Tibial nerve (tissue), 4 donors: ENCODE measurements around the gene IQSEC1.

Experiments used
- EP300 ChIP-seq, 2 donors: sonication (generic); formaldehyde crosslinking; IDR thresholded peaks; one replicate each; pipeline ENCODE4 v1.6.1; 2017; ENCODE audit warnings: antibody characterized with exemption in 2 of 2, mild to moderate bottlenecking in 1 of 2
- TF ChIP-seq, protein P1 (sequence below), 5 experiments: fragments of 200-600 bp in 3 of 5; fragments of 450-650 bp in 2 of 5; sonication (generic) in 3 of 5; IDR thresholded peaks; one replicate each; pipeline ENCODE4 v1.5.1; 2016 to 2019; ENCODE audit warnings: antibody characterized with exemption in 5 of 5, mild to moderate bottlenecking in 3 of 5, moderate library complexity in 2 of 5

DNA sequence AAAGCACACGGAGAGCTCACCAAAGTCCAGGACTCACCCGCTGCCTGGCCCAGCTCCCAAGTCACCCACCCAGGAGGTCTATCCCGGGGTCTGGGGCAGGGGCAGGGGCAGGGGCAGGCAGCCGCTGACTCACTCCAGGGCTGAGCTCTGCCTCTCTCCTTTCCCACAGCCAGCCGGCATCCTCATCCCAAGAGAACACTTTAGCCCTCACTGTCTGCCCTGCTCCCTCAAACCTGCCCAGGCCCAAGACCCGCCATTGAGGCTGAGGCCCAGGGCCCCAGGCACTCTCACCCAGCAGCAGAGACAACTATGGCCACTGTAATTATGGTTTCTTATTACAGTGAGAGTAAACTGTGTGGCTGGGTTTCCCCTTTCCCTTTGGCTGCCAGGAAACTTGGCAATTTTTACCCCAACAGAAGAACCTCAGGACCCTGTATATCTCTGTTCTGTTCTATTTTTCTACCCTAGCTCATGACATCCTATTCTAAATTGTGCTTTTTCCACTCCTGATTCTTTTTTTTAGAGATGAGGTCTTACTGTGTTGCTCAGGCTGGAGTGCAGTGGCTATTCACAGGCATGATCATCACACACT, 53.0 kb downstream of the IQSEC1 start:
- TF ChIP-seq, protein P1, sequence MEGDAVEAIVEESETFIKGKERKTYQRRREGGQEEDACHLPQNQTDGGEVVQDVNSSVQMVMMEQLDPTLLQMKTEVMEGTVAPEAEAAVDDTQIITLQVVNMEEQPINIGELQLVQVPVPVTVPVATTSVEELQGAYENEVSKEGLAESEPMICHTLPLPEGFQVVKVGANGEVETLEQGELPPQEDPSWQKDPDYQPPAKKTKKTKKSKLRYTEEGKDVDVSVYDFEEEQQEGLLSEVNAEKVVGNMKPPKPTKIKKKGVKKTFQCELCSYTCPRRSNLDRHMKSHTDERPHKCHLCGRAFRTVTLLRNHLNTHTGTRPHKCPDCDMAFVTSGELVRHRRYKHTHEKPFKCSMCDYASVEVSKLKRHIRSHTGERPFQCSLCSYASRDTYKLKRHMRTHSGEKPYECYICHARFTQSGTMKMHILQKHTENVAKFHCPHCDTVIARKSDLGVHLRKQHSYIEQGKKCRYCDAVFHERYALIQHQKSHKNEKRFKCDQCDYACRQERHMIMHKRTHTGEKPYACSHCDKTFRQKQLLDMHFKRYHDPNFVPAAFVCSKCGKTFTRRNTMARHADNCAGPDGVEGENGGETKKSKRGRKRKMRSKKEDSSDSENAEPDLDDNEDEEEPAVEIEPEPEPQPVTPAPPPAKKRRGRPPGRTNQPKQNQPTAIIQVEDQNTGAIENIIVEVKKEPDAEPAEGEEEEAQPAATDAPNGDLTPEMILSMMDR (IDR thresholded peaks at IDR 0.05), result no peak
- TF ChIP-seq EP300 (IDR thresholded peaks at IDR 0.05), result no peak
